WTC11 (cell line): Measurements from ENCODE around the gene DNM3. TPM values are rescaled to one million over a fixed set of nuclear protein-coding genes. Genes with fewer than 3 reads are reported as not detected.

Source experiments
- ATAC-seq: fragments of 200-7000 bp; cut with Tn5 transposase; 2 replicates; pipeline ENCODE4 v1.10.0; 2021; ENCODE audit warnings: mild to moderate bottlenecking, moderate library complexity
- CTCF ChIA-PET: fragments of 300-600 bp; sonication (Branson Sonifier 250); formaldehyde crosslinking; loops from one replicate; lab custom pipeline; 2021; ENCODE audit warnings: antibody characterized with exemption; lab: Charles Lee
- POLR2A ChIA-PET: fragments of 350-600 bp; sonication (Branson Sonifier 250); formaldehyde crosslinking; loops from one replicate; lab custom pipeline; 2021; ENCODE audit warnings: antibody characterized with exemption; lab: Charles Lee
- DNase-seq: peaks from one replicate; pipeline ENCODE4 v3.0.0; 2021; ENCODE audit warnings: low spot score
- H3K27ac Mint-ChIP-seq: 2 replicates; pipeline ENCODE4 v1.8.0; 2021; ENCODE audit warnings: mixed read lengths
- H3K27me3 Mint-ChIP-seq: 2 replicates; pipeline ENCODE4 v1.8.0; 2021; ENCODE audit warnings: low read depth, mild to moderate bottlenecking, moderate library complexity, mixed read lengths
- H3K36me3 Mint-ChIP-seq: 2 replicates; pipeline ENCODE4 v1.8.0; 2021; ENCODE audit warnings: mixed read lengths
- H3K4me1 Mint-ChIP-seq: 2 replicates; pipeline ENCODE4 v1.8.0; 2022; ENCODE audit warnings: mixed read lengths
- H3K4me3 Mint-ChIP-seq: 2 replicates; pipeline ENCODE4 v1.8.0; 2021; ENCODE audit warnings: mild to moderate bottlenecking, moderate library complexity, mixed read lengths
- H3K9me3 Mint-ChIP-seq: 2 replicates; pipeline ENCODE4 v1.8.0; 2021; ENCODE audit warnings: mixed read lengths
- ETV6 ChIP-seq: sonication (generic); formaldehyde crosslinking; IDR thresholded peaks from 2 replicates; pipeline ENCODE4 v1.8.1; 2022; ENCODE audit warnings: mild to moderate bottlenecking, missing genetic modification reagents
- GABPB1 ChIP-seq: sonication (generic); formaldehyde crosslinking; IDR thresholded peaks from 2 replicates; pipeline ENCODE4 v1.8.1; 2023; ENCODE audit warnings: mild to moderate bottlenecking, missing genetic modification reagents
- HMGA2 ChIP-seq: fragments of 250-450 bp; sonication (Bioruptor Pico); IDR thresholded peaks from 2 replicates; pipeline ENCODE4 v1.4.0; 2021; ENCODE audit warnings: mild to moderate bottlenecking, moderate library complexity
- JAZF1 ChIP-seq: fragments of 250-450 bp; sonication (Bioruptor Pico); IDR thresholded peaks from 2 replicates; pipeline ENCODE4 v1.9.0; 2021; ENCODE audit warnings: moderate library complexity, mild to moderate bottlenecking, inconsistent platforms
- MYBL2 ChIP-seq: sonication (generic); formaldehyde crosslinking; IDR thresholded peaks from 2 replicates; pipeline ENCODE4 v1.8.1; 2023; ENCODE audit warnings: mild to moderate bottlenecking, moderate library complexity, missing genetic modification reagents
- NFE2L1 ChIP-seq: sonication (generic); formaldehyde crosslinking; IDR thresholded peaks from 2 replicates; pipeline ENCODE4 v1.8.1; 2023; ENCODE audit warnings: missing genetic modification reagents
- NR1H2 ChIP-seq: sonication (generic); formaldehyde crosslinking; IDR thresholded peaks from 2 replicates; pipeline ENCODE4 v1.9.0; 2021; ENCODE audit warnings: mild to moderate bottlenecking, moderate library complexity, missing genetic modification reagents
- NR2C2 ChIP-seq: sonication (generic); formaldehyde crosslinking; IDR thresholded peaks from 2 replicates; pipeline ENCODE4 v1.8.0; 2022; ENCODE audit warnings: mild to moderate bottlenecking, missing genetic modification reagents
- RELA ChIP-seq: sonication (generic); formaldehyde crosslinking; IDR thresholded peaks from 2 replicates; pipeline ENCODE4 v1.8.1; 2022; ENCODE audit warnings: missing genetic modification reagents, mild to moderate bottlenecking, borderline replicate concordance
- SMAD4 ChIP-seq: sonication (generic); formaldehyde crosslinking; IDR thresholded peaks from 2 replicates; pipeline ENCODE4 v1.8.0; 2022; ENCODE audit warnings: mild to moderate bottlenecking, missing genetic modification reagents
- SOX15 ChIP-seq: fragments of 250-450 bp; sonication (Bioruptor Pico); IDR thresholded peaks from 2 replicates; pipeline ENCODE4 v1.9.0; 2021; ENCODE audit warnings: mild to moderate bottlenecking
- TEAD4 ChIP-seq: sonication (generic); formaldehyde crosslinking; IDR thresholded peaks from 2 replicates; pipeline ENCODE4 v1.8.0; 2022; ENCODE audit warnings: mild to moderate bottlenecking, missing genetic modification reagents
- ZNF396 ChIP-seq: fragments of 250-450 bp; sonication (Bioruptor Pico); IDR thresholded peaks from 2 replicates; pipeline ENCODE4 v1.8.0; 2021; ENCODE audit warnings: mild to moderate bottlenecking, moderate library complexity, borderline replicate concordance
- total RNA-seq: library from RNA; stranded (reverse); gene quantifications from 3 replicates; pipeline ENCODE4 v1.2.3, GENCODE V29; 2021
- TF ChIP-seq, protein P1 (sequence below): sonication (generic); formaldehyde crosslinking; IDR thresholded peaks from 2 replicates; pipeline ENCODE4 v1.8.1; 2022; ENCODE audit warnings: missing genetic modification reagents, borderline replicate concordance
- TF ChIP-seq, protein P2 (sequence below): fragments of 250-450 bp; sonication (Bioruptor Pico); conservative IDR thresholded peaks from 2 replicates; pipeline ENCODE4 v1.9.0; 2021; ENCODE audit warnings: mild to moderate bottlenecking
- TF ChIP-seq, protein P3 (sequence below): sonication (generic); formaldehyde crosslinking; IDR thresholded peaks from 2 replicates; pipeline ENCODE4 v1.8.1; 2023; ENCODE audit warnings: mild to moderate bottlenecking, missing genetic modification reagents
- TF ChIP-seq, protein P4 (sequence below): sonication (generic); formaldehyde crosslinking; IDR thresholded peaks from 2 replicates; pipeline ENCODE4 v1.8.0; 2023; ENCODE audit warnings: missing genetic modification reagents
- TF ChIP-seq, protein P5 (sequence below): sonication (generic); formaldehyde crosslinking; IDR thresholded peaks from 2 replicates; pipeline ENCODE4 v1.8.1; 2023; ENCODE audit warnings: mild to moderate bottlenecking, moderate library complexity, missing genetic modification reagents
- TF ChIP-seq, protein P6 (sequence below): fragments of 250-450 bp; sonication (Bioruptor Pico); IDR thresholded peaks from 2 replicates; pipeline ENCODE4 v2.1.2; 2022; ENCODE audit warnings: mild to moderate bottlenecking, moderate library complexity
- TF ChIP-seq, protein P7 (sequence below): sonication (generic); formaldehyde crosslinking; IDR thresholded peaks from 2 replicates; pipeline ENCODE4 v1.8.0; 2022; ENCODE audit warnings: mild to moderate bottlenecking, missing genetic modification reagents
- TF ChIP-seq, protein P8 (sequence below): fragments of 250-450 bp; sonication (Bioruptor Pico); IDR thresholded peaks from 2 replicates; pipeline ENCODE4 v1.8.0; 2021; ENCODE audit warnings: mild to moderate bottlenecking
- TF ChIP-seq, protein P9 (sequence below): fragments of 250-450 bp; sonication (Bioruptor Pico); IDR thresholded peaks from 2 replicates; pipeline ENCODE4 v1.9.0; 2021; ENCODE audit warnings: moderate library complexity, mild to moderate bottlenecking, inconsistent platforms, borderline replicate concordance

Gene DNM3
- total RNA-seq, 1 experiment from 2014 or later = 1.9 TPM

DNA sequence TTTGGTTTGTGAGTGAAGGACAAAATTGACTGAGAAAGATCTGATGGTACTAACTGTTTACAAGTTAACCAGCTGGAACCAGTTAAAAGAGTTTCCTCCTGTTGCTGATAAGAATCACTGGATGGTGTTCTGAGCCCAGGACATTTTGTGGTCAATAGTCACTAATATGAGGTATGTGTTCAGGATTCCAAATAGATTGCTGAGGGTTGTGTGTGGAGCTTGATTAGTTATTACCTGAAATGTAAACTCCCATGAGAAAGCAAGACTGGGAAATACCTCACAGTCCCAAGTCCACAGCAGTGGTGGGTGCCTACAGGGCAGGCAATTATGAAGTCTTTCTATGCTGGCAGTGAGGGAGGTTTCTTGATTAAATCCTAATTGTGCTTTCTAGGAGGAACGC lies 164.6 kb downstream of the DNM3 start:
- DNase-seq = no peak
- Mint-ChIP-seq H3K9me3 (peaks cover 13% of the 10 kb centered on the region), H3K36me3 (peaks cover 13% of the 10 kb centered on the region), H3K4me3 (no peak overlapping the region), H3K4me1 (no peaks in the 10 kb centered on the region)
- no peak for ATAC-seq
- CTCF ChIA-PET = no interaction called here
- no peak for TF ChIP-seq JAZF1
- TF ChIP-seq, protein P1, sequence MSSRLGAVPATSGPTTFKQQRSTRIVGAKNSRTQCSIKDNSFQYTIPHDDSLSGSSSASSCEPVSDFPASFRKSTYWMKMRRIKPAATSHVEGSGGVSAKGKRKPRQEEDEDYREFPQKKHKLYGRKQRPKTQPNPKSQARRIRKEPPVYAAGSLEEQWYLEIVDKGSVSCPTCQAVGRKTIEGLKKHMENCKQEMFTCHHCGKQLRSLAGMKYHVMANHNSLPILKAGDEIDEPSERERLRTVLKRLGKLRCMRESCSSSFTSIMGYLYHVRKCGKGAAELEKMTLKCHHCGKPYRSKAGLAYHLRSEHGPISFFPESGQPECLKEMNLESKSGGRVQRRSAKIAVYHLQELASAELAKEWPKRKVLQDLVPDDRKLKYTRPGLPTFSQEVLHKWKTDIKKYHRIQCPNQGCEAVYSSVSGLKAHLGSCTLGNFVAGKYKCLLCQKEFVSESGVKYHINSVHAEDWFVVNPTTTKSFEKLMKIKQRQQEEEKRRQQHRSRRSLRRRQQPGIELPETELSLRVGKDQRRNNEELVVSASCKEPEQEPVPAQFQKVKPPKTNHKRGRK (CRISPR knock-in tag) = no peak
- TF ChIP-seq, protein P2, sequence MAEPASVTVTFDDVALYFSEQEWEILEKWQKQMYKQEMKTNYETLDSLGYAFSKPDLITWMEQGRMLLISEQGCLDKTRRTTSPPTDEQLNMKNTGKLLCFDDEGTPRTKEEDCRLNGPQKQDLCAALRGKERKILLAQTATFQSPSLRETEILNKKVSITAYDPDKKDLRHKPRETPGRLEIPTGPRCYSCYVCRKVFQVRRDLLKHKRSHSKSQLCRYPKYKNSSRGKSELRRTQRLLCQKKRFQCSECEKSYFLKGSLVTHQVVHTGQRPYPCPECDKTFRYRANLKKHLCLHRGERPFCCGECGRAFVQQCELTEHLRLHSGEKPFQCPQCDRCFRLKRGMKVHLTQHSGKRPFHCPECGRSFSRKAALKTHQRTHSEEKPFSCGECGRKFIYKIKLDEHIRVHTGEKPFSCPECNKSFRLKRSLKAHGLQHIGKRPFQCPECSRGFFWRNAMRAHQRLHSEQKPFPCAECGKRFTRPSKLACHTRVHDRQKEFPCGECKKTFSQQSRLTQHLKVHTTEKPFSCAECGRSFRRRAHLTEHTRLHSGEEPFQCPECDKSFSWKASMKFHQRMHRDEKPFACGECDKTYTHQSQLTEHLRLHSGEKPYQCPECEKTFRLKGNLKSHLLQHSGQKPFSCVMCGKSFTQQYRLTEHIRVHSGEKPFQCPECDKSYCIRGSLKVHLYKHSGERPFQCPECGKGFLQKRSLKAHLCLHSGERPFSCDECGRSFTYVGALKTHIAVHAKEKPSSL (CRISPR knock-in tag) = no peak
- TF ChIP-seq NR1H2 (CRISPR knock-in tag) = no peak
- TF ChIP-seq GABPB1 = no peak
- TF ChIP-seq MYBL2 (CRISPR knock-in tag) = no peak
- no peak for TF ChIP-seq TEAD4 (CRISPR knock-in tag)
- TF ChIP-seq ETV6 (CRISPR knock-in tag) = no peak
- TF ChIP-seq, protein P3, sequence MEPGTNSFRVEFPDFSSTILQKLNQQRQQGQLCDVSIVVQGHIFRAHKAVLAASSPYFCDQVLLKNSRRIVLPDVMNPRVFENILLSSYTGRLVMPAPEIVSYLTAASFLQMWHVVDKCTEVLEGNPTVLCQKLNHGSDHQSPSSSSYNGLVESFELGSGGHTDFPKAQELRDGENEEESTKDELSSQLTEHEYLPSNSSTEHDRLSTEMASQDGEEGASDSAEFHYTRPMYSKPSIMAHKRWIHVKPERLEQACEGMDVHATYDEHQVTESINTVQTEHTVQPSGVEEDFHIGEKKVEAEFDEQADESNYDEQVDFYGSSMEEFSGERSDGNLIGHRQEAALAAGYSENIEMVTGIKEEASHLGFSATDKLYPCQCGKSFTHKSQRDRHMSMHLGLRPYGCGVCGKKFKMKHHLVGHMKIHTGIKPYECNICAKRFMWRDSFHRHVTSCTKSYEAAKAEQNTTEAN = no peak
- TF ChIP-seq ZNF396 (CRISPR knock-in tag) = no peak
- TF ChIP-seq, protein P4, sequence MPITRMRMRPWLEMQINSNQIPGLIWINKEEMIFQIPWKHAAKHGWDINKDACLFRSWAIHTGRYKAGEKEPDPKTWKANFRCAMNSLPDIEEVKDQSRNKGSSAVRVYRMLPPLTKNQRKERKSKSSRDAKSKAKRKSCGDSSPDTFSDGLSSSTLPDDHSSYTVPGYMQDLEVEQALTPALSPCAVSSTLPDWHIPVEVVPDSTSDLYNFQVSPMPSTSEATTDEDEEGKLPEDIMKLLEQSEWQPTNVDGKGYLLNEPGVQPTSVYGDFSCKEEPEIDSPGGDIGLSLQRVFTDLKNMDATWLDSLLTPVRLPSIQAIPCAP (CRISPR knock-in tag) = no peak
- TF ChIP-seq, all 79 proteins: peak for 0
- Mint-ChIP-seq H3K27me3 (no peaks in the 10 kb centered on the region), H3K27ac (no peak overlapping the region)
- POLR2A ChIA-PET = no interaction called here

DNA sequence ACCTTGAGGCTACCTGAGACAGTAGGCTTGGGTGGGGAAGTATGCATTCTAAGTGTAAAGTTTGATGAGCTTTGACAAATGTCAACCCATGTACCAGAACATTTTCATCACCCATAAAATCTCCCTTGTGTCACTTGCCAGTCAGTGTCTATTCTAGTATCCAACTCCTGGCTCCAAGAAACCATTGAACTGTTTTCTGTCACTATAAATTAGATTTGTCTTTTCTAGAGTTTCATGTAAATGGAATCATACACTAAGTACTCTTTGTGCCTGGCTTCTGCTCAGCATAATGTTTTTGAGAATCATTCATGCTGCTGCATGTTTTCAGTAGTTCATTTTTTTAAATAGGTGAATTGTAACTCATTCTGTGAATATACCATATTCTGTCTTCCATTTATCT lies 165.4 kb downstream of the DNM3 start:
- peaks cover 17% of the 10 kb centered on the region for H3K36me3 Mint-ChIP-seq
- H3K27me3 Mint-ChIP-seq = no peaks in the 10 kb centered on the region
- no peak overlapping the region for H3K27ac Mint-ChIP-seq
- TF ChIP-seq GABPB1 (no peak), NR2C2 (CRISPR knock-in tag) (no peak), HMGA2 (CRISPR knock-in tag) (no peak), SOX15 (no peak), RELA (CRISPR knock-in tag) (no peak), SMAD4 (CRISPR knock-in tag) (no peak), NFE2L1 (CRISPR knock-in tag) (no peak)
- TF ChIP-seq, protein P5, sequence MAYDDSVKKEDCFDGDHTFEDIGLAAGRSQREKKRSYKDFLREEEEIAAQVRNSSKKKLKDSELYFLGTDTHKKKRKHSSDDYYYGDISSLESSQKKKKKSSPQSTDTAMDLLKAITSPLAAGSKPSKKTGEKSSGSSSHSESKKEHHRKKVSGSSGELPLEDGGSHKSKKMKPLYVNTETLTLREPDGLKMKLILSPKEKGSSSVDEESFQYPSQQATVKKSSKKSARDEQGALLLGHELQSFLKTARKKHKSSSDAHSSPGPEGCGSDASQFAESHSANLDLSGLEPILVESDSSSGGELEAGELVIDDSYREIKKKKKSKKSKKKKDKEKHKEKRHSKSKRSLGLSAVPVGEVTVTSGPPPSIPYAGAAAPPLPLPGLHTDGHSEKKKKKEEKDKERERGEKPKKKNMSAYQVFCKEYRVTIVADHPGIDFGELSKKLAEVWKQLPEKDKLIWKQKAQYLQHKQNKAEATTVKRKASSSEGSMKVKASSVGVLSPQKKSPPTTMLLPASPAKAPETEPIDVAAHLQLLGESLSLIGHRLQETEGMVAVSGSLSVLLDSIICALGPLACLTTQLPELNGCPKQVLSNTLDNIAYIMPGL (CRISPR knock-in tag) = no peak
- TF ChIP-seq, protein P6, sequence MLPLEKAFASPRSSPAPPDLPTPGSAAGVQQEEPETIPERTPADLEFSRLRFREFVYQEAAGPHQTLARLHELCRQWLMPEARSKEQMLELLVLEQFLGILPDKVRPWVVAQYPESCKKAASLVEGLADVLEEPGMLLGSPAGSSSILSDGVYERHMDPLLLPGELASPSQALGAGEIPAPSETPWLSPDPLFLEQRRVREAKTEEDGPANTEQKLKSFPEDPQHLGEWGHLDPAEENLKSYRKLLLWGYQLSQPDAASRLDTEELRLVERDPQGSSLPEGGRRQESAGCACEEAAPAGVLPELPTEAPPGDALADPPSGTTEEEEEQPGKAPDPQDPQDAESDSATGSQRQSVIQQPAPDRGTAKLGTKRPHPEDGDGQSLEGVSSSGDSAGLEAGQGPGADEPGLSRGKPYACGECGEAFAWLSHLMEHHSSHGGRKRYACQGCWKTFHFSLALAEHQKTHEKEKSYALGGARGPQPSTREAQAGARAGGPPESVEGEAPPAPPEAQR (CRISPR knock-in tag) = no peak
- TF ChIP-seq, protein P7, sequence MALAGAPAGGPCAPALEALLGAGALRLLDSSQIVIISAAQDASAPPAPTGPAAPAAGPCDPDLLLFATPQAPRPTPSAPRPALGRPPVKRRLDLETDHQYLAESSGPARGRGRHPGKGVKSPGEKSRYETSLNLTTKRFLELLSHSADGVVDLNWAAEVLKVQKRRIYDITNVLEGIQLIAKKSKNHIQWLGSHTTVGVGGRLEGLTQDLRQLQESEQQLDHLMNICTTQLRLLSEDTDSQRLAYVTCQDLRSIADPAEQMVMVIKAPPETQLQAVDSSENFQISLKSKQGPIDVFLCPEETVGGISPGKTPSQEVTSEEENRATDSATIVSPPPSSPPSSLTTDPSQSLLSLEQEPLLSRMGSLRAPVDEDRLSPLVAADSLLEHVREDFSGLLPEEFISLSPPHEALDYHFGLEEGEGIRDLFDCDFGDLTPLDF (CRISPR knock-in tag) = no peak
- TF ChIP-seq, protein P8, sequence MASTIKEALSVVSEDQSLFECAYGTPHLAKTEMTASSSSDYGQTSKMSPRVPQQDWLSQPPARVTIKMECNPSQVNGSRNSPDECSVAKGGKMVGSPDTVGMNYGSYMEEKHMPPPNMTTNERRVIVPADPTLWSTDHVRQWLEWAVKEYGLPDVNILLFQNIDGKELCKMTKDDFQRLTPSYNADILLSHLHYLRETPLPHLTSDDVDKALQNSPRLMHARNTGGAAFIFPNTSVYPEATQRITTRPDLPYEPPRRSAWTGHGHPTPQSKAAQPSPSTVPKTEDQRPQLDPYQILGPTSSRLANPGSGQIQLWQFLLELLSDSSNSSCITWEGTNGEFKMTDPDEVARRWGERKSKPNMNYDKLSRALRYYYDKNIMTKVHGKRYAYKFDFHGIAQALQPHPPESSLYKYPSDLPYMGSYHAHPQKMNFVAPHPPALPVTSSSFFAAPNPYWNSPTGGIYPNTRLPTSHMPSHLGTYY (CRISPR knock-in tag) = no peak
- TF ChIP-seq, protein P9, sequence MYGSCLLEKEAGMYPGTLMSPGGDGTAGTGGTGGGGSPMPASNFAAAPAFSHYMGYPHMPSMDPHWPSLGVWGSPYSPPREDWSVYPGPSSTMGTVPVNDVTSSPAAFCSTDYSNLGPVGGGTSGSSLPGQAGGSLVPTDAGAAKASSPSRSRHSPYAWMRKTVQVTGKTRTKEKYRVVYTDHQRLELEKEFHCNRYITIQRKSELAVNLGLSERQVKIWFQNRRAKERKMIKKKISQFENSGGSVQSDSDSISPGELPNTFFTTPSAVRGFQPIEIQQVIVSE = no peak
- no peak for ATAC-seq
- H3K9me3 Mint-ChIP-seq = peaks cover 19% of the 10 kb centered on the region
- POLR2A ChIA-PET = no interaction called here
- CTCF ChIA-PET = no interaction called here
- H3K4me1 Mint-ChIP-seq = no peaks in the 10 kb centered on the region
- no peak for DNase-seq
- no peak overlapping the region for H3K4me3 Mint-ChIP-seq
